Muscle of back (tissue), 11 donors: ENCODE measurements around the gene KMO. TPM values are rescaled to one million over a fixed set of nuclear protein-coding genes. Genes with fewer than 3 reads are reported as not detected.

ENCODE experiments used
- DNase-seq, 3 donors: peaks; one replicate each; pipeline versions ENCODE4 v3.0.0 to v3.0.0-alpha.2; 2013
- polyA plus RNA-seq, 10 donors: library from polyadenylated mRNA; unstranded; fragments of 120-200 nt; gene quantifications; one replicate each; pipeline ENCODE4 v1.2.1, GENCODE V29; 2013; ENCODE audit not compliant: insufficient read length in 10 of 10

KMO gene
- polyA plus RNA-seq, 10 donors: 0.07 to 0.43 (median 0.26) TPM

DNA sequence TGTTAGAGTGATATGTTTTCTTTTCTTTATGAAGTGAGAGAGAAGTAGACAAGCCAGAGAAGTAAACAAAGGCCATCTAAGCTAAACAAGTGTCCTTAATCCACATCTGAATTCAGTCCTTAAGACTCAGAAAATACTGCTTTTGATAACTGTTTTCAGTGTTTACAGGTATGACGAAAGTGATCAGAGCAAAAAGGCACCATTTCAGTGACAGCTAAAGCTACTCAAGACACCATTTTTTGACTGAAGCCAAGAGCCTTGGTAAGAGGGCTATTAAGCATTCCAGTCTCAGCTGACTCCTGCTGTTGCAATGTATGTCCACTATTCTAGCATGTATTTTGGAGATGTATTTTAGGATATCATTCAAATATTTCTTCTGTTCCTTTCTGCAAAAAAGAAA, 4.1 kb downstream of the KMO start:
- no peak for DNase-seq

- DNase-seq: no peak
Measured at GRCh38 chr1:241536969-241537368, 4.8 kb downstream of the KMO start.

DNA sequence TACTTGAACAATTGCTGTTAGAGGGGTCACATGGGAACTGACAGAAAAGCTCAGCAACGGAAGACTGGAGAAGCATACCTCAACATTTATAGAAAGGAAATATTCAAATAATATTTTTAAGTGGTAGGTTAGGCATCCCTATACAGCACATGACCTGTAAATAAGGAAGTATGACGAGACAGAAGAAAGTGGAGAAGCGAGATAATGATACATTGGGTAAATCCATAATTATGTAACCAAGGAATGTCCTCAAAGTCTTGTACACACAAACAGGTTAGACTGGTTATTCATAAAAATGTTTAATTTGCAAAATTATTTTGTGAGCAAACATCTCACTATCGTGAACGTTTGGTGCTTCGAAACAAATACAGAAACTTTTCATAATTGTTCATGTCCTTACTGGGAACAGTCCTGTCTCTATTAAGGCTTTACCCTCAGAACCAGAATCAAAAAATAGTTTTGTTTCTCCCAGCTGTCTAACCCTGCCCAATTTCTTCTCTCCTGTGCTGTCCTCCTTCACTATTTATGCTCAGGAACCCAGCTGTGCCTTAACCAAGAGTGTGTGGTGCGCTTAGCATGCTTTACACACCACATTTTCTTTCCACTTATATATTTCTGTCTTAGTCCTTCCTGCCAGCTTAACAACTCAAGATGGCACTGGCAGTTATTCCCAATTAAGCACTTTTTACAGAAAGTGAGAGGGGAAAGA, 10.2 kb downstream of the KMO start:
- no peak for DNase-seq

- DNase-seq: no peak
Measured at GRCh38 chr1:241548008-241548407, 15.8 kb downstream of the KMO start.

- DNase-seq: no peak
Measured at GRCh38 chr1:241550318-241550717, 18.1 kb downstream of the KMO start.

- peak in 2 of 3 donors; percentile 21 to 30 for DNase-seq
Measured at GRCh38 chr1:241551759-241552638, 19.8 kb downstream of the KMO start.

DNA sequence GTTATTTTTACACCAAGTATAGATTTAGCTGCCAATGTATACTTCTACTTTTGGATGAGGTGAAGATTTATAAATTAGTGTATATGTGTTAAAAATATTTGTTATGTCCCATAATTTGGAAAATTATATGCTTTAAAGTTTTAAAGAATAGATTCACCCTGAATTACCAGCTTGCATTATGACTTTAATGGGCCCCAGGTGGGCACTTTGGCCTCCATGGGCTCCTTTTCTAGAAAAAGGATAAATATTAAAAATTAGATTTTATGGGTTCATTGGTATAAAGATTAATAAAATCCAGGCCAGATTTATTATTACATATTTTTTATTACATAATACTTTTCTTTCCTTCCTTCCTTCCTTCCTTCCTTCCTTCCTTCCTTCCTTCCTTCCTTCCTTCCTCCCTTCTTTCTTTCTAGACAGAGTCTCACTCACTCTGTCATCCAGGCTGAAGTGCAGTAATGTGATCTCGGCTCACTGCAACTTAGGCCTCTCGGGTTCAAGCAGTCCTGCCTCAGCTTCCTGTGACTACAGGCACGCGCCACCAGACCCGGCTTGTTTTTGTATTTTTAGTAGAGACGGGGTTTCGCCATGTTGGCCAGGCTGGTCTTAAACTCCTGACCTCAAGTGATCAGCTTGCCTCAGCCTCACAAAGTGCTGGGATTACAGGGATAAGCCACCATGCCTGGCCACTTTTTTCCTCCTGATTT, 21.9 kb downstream of the KMO start:
- DNase-seq: no peak

DNA sequence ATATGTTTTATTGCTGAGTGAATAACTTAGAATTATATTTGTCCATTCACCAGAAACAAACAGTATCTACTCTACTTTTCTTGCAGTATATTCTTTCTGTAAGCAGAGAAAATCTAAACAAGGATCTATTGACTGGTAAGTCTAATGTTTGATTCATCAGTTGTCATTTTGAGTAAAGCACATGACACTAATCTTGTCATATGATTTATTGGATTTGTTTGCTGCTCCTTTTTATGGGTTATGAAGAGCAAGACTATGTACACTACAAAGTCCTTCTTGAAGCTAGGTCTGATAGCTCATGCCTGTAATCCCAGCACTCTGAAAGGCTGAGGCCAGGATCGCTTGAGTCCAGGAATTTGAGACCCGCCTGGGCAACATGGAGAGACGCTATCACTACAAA, 23.3 kb downstream of the KMO start:
- no peak for DNase-seq

- DNase-seq: no peak
Measured at GRCh38 chr1:241557031-241557430, 24.9 kb downstream of the KMO start.

GRCh38 chr1:241557551-241558193, 25.5 kb downstream of the KMO start:
- no peak for DNase-seq

GRCh38 chr1:241560146-241560848, 28.1 kb downstream of the KMO start:
- DNase-seq: no peak

GRCh38 chr1:241560849-241561187, 28.6 kb downstream of the KMO start:
- no peak for DNase-seq

DNA sequence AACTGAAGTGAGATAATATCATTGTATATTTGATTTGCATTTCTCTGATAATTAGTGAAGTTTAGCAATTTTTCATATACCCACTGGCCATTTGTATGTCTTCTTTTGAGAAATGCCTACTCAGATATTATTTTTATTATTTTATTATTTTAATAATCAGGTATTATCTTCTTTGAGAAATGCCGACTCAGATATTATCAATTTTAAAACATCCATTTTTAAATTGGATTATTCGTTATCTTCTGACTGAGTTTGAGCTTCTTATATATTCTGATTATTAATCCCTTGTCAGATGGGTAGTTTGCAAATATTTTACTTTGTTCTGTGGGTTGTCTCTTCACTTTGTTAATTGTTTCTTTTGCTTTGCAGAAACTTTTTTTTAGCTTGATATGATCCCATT, 37.7 kb downstream of the KMO start:
- no peak for DNase-seq

DNA sequence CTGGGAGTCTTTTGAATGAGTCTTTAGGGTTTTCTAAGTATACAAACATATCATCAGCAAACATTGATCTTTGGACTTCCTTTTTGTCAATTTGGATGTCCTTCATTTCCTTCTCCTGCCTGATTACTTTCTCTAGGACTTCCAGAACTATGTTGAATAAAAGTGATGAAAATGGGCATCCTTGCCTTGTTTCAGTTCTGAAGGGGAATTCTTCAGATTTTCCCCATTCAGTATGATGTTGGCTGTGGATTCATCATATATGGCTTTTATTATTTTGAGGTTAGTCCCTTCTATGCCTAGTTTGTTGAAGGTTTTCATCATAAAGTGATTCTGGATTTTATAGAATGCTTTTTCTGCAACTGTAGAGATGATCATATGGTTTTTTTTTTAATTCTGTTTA, 42.0 kb downstream of the KMO start:
- no peak for DNase-seq

DNA sequence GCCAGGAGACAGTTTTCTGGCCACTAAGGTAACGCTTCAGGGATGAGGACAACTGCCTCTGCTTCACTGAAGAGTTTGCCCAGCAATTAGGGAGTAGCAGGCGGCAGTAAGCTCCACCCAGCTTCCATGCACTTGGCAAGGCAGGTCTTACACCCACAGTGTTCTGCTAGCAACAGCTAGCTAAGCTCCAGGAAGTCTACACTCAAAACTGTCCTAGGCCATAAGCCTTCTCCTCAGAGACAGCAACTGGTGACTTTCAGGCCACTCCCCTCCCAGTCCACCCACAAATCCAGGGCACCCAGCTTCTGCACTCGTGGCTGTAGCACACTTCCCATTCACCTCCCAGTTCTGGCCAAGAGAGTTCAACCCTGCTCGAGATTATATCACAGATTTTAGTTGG, 47.3 kb downstream of the KMO start:
- no peak for DNase-seq

DNA sequence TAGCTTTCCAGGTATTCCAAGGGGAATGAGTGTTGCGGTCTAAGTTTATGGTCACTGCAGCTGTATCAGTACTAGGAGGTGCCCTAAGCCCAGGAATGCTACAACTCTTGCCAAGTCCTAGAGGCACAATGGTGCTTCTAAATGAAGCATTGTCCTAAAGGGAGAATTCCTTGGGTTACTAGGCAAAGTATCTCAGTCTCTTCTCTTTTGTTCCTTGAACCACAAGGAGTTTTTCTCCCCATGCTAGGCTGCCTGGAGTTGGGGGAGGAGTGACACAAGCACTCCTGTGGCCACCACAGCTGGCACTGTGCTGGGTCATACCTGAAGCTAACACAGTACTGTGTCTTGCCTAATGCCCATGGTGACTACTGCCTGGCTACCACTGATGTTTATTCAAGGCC, 50.7 kb downstream of the KMO start:
- no peak for DNase-seq

DNA sequence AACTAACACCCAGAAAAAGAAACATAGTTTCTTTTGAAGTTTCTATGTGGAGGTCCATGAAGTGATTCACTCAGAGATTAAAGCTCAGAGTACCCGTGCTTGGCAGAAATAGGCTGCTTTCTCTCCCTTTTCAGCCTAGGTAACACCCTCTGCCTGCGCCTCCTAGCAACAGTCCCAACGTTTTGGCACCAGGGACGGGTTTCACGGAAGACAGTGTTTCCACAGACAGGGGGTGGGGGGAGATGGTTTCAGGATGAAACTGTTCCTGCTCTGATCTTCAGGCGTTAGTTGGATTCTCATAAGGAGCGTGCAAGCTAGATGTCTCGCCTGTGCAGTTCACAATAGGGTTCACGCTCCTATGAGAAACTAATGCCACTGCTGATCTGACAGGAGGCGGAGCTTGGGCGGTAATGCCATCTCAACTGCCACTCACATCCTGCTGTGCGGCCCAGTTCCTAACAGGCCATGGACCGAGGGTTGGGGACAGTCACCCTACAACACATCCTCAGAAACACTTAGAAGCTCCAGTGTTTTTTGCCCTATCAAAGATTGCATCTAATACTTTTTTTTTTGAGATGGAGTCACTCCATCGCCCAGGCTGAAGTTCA, 54.8 kb downstream of the KMO start:
- DNase-seq: no peak

DNA sequence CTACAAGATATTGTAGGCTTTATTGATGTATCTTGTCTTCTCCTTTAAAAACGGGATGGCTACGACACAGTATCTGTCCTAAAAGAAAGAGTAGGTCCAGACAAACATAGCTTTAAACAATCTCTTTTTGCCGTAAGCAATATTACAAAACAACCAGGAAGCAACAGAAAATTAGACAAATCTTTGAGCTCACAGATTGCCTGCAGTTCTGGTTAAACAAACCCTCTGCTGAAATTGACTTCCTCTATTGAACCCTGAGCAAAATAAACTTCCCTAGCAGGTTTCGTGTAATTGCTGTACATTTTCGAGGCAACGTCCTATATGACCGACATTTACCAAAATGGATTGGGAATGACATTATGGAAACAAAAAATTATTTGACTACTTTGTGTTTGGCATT, 57.3 kb downstream of the KMO start:
- DNase-seq: no peak

DNA sequence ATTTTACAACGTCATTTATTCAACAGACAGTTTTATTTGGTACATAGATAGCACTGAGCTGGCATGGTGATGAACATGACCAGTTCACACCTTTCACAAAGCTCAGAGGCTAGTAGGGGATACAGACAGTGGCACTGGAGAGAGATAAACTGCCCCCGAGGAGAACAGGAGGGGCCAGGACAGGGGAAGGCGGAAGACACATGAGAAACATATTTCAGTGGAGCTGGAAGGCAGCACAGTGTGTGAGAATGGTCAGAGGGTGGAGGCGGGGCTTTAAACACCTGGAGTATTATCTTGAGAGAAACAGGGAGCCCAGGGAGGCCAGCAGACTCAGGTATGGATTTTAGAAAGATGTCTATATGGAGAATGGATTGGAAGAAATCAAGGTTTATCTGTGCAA, 58.5 kb downstream of the KMO start:
- DNase-seq: no peak

- DNase-seq: no peak
Measured at GRCh38 chr1:241591317-241591716, 59.1 kb downstream of the KMO start.

GRCh38 chr1:241591736-241592135, 59.6 kb downstream of the KMO start:
- DNase-seq: no peak
